ENCODE data around the gene PYGO1. TPM values are rescaled to one million over a fixed set of nuclear protein-coding genes. Genes with fewer than 3 reads are reported as not detected.
A peak's percentile ranks its signal among the peaks of the same experiment; 100 is the strongest.

The PYGO1 gene
- total RNA-seq, 1 donor from 2014 or later = 5.5 TPM

DNA sequence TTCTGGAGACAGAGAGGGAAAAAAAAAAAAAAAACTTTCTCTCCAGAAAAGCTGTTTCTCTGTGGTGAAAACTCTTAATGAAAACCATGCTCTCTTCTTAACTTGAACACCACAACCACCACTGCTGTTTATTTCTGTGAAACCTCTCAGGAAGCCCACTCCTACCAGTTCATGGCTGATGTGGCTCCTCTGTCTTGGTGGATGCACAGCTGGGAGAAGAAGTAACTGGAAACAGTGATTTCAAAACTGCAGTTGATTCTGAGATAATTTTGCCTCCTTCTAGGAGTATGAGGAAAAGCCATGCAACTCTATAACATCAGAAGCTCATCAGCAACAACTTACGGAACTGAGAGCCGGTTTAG, 40.2 kb upstream of the PYGO1 start:
- Mint-ChIP-seq H3K4me3 (ENCODE audit: unreplicated experiment) (no peak overlapping the region), H3K27me3 (ENCODE audit: low read depth, unreplicated experiment) (no peaks in the 10 kb centered on the region), H3K9me3 (ENCODE audit: unreplicated experiment) (no peaks in the 10 kb centered on the region), H3K36me3 (ENCODE audit: low read depth, unreplicated experiment) (no peaks in the 10 kb centered on the region), H3K27ac (ENCODE audit: unreplicated experiment) (no peak overlapping the region), H3K4me1 (ENCODE audit: low read depth, unreplicated experiment) (peaks cover 5% of the 10 kb centered on the region)
- Histone ChIP-seq H2AFZ (ENCODE audit: low read depth, low read length) (no peak overlapping the region), H3K4me1 (ENCODE audit: insufficient read depth, low read length) (peaks cover 4% of the 10 kb centered on the region), H3K27me3 (ENCODE audit: insufficient read depth, low read length) (no peaks in the 10 kb centered on the region), H4K20me1 (ENCODE audit: insufficient read depth, low read length) (no peaks in the 10 kb centered on the region), H3K79me2 (ENCODE audit: insufficient read depth, low read length) (no peaks in the 10 kb centered on the region), H3K27ac (ENCODE audit: low read depth, low read length) (no peak overlapping the region), H3K4me3 (ENCODE audit: insufficient read depth, low read depth, low read length) (no peak overlapping the region), H3K4me2 (ENCODE audit: low read length) (no peak overlapping the region), H3K36me3 (ENCODE audit: insufficient read depth, low read length) (no peaks in the 10 kb centered on the region), H3K9ac (ENCODE audit: low read length) (no peak overlapping the region), H3K9me3 (ENCODE audit: insufficient read depth, low read depth, low read length) (no peaks in the 10 kb centered on the region)
- DNase-seq (ENCODE audit: low read depth) (no peak), FAIRE-seq (no peak)
- TF ChIP-seq, protein P1, sequence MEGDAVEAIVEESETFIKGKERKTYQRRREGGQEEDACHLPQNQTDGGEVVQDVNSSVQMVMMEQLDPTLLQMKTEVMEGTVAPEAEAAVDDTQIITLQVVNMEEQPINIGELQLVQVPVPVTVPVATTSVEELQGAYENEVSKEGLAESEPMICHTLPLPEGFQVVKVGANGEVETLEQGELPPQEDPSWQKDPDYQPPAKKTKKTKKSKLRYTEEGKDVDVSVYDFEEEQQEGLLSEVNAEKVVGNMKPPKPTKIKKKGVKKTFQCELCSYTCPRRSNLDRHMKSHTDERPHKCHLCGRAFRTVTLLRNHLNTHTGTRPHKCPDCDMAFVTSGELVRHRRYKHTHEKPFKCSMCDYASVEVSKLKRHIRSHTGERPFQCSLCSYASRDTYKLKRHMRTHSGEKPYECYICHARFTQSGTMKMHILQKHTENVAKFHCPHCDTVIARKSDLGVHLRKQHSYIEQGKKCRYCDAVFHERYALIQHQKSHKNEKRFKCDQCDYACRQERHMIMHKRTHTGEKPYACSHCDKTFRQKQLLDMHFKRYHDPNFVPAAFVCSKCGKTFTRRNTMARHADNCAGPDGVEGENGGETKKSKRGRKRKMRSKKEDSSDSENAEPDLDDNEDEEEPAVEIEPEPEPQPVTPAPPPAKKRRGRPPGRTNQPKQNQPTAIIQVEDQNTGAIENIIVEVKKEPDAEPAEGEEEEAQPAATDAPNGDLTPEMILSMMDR (IDR thresholded peaks at IDR 0.05; ENCODE audit: insufficient read depth, low read depth, low read length) = no peak
- no peak for TF ChIP-seq EZH2 (IDR thresholded peaks at IDR 0.05; ENCODE audit: insufficient read depth, low read length)

DNA sequence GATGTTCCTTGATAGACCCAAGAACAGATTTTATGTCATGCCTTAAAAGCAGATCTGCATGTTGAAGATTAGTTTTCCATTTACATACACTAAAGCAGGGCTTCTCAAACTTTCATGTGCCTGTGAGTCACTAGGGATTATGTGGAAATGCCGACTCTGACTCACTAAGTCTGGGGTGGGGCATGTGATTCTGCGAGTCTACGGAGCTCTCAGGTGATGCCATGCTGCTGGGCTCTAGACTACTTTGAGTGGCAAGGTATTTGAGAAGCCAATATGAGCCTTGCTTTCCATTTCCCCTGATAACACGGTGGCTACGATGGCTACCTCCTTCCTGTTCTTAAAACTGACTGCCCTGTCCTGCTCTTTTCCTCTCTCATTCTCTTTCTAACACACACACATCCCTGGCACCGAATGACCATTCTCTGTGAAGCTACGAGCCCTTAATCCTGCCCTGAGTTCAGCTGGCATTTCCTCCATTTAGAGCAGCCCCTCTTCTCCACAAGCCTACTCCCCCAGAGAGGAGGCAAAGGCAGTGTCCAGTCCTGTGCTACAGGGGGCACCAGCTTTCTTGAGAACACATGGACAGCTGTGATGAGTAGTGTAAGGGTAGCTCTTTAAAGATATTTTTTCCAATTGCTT, 39.7 kb upstream of the PYGO1 start:
- no peaks in the 10 kb centered on the region for H3K36me3 Mint-ChIP-seq (ENCODE audit: low read depth, unreplicated experiment)
- no peak overlapping the region for H3K27ac Mint-ChIP-seq (ENCODE audit: unreplicated experiment)
- Histone ChIP-seq H3K36me3 (ENCODE audit: insufficient read depth, low read length) (no peaks in the 10 kb centered on the region), H3K9ac (ENCODE audit: low read length) (no peak overlapping the region), H3K4me1 (ENCODE audit: insufficient read depth, low read length) (peaks cover 4% of the 10 kb centered on the region), H3K4me3 (ENCODE audit: insufficient read depth, low read depth, low read length) (no peak overlapping the region), H3K9me3 (ENCODE audit: insufficient read depth, low read depth, low read length) (no peaks in the 10 kb centered on the region), H2AFZ (ENCODE audit: low read depth, low read length) (peak overlapping the region; percentile 49), H3K27ac (ENCODE audit: low read depth, low read length) (no peak overlapping the region), H3K27me3 (ENCODE audit: insufficient read depth, low read length) (no peaks in the 10 kb centered on the region), H3K4me2 (ENCODE audit: low read length) (peak overlapping the region; percentile 61), H4K20me1 (ENCODE audit: insufficient read depth, low read length) (no peaks in the 10 kb centered on the region), H3K79me2 (ENCODE audit: insufficient read depth, low read length) (no peaks in the 10 kb centered on the region)
- H3K27me3 Mint-ChIP-seq (ENCODE audit: low read depth, unreplicated experiment) = no peaks in the 10 kb centered on the region
- TF ChIP-seq, protein P1 (IDR thresholded peaks at IDR 0.05; ENCODE audit: insufficient read depth, low read depth, low read length) = no peak
- TF ChIP-seq EZH2 (IDR thresholded peaks at IDR 0.05; ENCODE audit: insufficient read depth, low read length) = no peak
- DNase-seq (ENCODE audit: low read depth) (peak; percentile 92), FAIRE-seq (peak; percentile 45)
- H3K4me3 Mint-ChIP-seq (ENCODE audit: unreplicated experiment) = no peak overlapping the region
- peaks cover 5% of the 10 kb centered on the region for H3K4me1 Mint-ChIP-seq (ENCODE audit: low read depth, unreplicated experiment)
- no peaks in the 10 kb centered on the region for H3K9me3 Mint-ChIP-seq (ENCODE audit: unreplicated experiment)

DNA sequence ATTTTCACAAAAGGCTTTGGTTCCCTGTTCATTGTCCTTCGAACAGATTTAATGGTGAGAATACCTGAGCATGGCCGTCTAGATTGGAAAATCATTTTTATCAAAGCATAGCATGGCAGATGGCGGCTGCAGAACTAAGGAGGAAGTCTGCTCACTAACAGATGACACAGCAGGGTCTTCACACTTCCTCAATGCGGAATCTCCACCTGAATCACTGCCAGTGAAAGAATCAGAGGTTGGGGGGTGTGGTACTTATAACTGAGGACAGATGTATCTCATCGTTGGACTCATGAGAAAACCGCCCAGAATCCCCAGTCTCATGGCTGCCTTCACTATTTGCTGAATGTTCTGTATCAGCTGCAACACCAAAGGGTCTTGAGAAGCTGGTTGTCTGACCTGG, 31.6 kb upstream of the PYGO1 start:
- no peak for FAIRE-seq
- no peaks in the 10 kb centered on the region for H3K27me3 ChIP-seq (ENCODE audit: insufficient read depth, low read length)
- no peaks in the 10 kb centered on the region for H3K9me3 ChIP-seq (ENCODE audit: insufficient read depth, low read depth, low read length)
- H3K9ac ChIP-seq (ENCODE audit: low read length) = no peak overlapping the region
- H3K79me2 ChIP-seq (ENCODE audit: insufficient read depth, low read length) = no peaks in the 10 kb centered on the region
- DNase-seq (ENCODE audit: low read depth) = no peak
- TF ChIP-seq EZH2 (IDR thresholded peaks at IDR 0.05; ENCODE audit: insufficient read depth, low read length) = no peak
- TF ChIP-seq, protein P1 (IDR thresholded peaks at IDR 0.05; ENCODE audit: insufficient read depth, low read depth, low read length) = no peak
- Mint-ChIP-seq H3K4me1 (ENCODE audit: low read depth, unreplicated experiment) (no peaks in the 10 kb centered on the region), H3K27ac (ENCODE audit: unreplicated experiment) (no peak overlapping the region), H3K4me3 (ENCODE audit: unreplicated experiment) (no peak overlapping the region), H3K36me3 (ENCODE audit: low read depth, unreplicated experiment) (peaks cover 7% of the 10 kb centered on the region), H3K9me3 (ENCODE audit: unreplicated experiment) (no peaks in the 10 kb centered on the region), H3K27me3 (ENCODE audit: low read depth, unreplicated experiment) (no peaks in the 10 kb centered on the region)
- H3K27ac ChIP-seq (ENCODE audit: low read depth, low read length) = no peak overlapping the region
- no peak overlapping the region for H3K4me3 ChIP-seq (ENCODE audit: insufficient read depth, low read depth, low read length)
- no peaks in the 10 kb centered on the region for H4K20me1 ChIP-seq (ENCODE audit: insufficient read depth, low read length)
- no peak overlapping the region for H2AFZ ChIP-seq (ENCODE audit: low read depth, low read length)
- H3K36me3 ChIP-seq (ENCODE audit: insufficient read depth, low read length) = no peaks in the 10 kb centered on the region
- H3K4me2 ChIP-seq (ENCODE audit: low read length) = no peak overlapping the region
- H3K4me1 ChIP-seq (ENCODE audit: insufficient read depth, low read length) = no peaks in the 10 kb centered on the region
